Tibial nerve (tissue), 4 donors: Measurements from ENCODE around the gene LIPG.

Source experiments
- EP300 ChIP-seq, 2 donors: sonication (generic); formaldehyde crosslinking; IDR thresholded peaks; one replicate each; pipeline ENCODE4 v1.6.1; 2017; ENCODE audit warnings: antibody characterized with exemption in 2 of 2, mild to moderate bottlenecking in 1 of 2
- POLR2A ChIP-seq, 2 donors: fragments of 450-650 bp; IDR thresholded peaks; one replicate each; pipeline ENCODE4 v1.6.1; 2017; ENCODE audit warnings: antibody characterized with exemption in 2 of 2, mild to moderate bottlenecking in 2 of 2, moderate library complexity in 2 of 2
- TF ChIP-seq, protein P1 (sequence below), 5 experiments: fragments of 200-600 bp in 3 of 5; fragments of 450-650 bp in 2 of 5; sonication (generic) in 3 of 5; IDR thresholded peaks; one replicate each; pipeline ENCODE4 v1.5.1; 2016 to 2019; ENCODE audit warnings: antibody characterized with exemption in 5 of 5, mild to moderate bottlenecking in 3 of 5, moderate library complexity in 2 of 5

DNA sequence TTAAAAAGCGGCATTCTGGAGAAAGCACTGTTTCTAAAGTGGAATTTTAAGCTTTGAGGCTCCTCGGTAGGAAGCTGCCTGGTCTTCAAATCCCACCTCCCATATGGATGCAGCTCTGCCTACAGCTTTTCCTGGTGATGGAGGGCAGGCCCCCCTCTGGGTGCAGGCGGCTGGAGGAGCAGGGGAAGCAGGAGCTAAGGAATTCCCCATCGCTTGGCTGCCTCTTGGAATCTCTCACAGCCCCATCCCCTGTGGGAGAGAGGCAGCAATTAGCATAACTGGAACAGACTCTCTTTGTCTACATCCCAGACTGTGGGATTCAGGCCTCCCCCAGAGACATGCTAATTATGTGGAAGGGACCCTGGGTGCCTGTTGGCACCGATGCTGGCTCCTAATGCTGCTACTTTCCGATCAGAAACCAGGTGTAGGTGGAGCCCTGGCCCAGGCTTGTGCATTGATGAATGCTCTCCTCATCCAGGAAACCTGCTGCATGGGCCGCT, 51.3 kb downstream of the LIPG start:
- TF ChIP-seq, protein P1, sequence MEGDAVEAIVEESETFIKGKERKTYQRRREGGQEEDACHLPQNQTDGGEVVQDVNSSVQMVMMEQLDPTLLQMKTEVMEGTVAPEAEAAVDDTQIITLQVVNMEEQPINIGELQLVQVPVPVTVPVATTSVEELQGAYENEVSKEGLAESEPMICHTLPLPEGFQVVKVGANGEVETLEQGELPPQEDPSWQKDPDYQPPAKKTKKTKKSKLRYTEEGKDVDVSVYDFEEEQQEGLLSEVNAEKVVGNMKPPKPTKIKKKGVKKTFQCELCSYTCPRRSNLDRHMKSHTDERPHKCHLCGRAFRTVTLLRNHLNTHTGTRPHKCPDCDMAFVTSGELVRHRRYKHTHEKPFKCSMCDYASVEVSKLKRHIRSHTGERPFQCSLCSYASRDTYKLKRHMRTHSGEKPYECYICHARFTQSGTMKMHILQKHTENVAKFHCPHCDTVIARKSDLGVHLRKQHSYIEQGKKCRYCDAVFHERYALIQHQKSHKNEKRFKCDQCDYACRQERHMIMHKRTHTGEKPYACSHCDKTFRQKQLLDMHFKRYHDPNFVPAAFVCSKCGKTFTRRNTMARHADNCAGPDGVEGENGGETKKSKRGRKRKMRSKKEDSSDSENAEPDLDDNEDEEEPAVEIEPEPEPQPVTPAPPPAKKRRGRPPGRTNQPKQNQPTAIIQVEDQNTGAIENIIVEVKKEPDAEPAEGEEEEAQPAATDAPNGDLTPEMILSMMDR (IDR thresholded peaks at IDR 0.05): no peak
- no peak for TF ChIP-seq POLR2A (IDR thresholded peaks at IDR 0.05)
- TF ChIP-seq EP300 (IDR thresholded peaks at IDR 0.05): no peak
